ENCODE data around the gene ARHGAP18.

ARHGAP18 gene

DNA sequence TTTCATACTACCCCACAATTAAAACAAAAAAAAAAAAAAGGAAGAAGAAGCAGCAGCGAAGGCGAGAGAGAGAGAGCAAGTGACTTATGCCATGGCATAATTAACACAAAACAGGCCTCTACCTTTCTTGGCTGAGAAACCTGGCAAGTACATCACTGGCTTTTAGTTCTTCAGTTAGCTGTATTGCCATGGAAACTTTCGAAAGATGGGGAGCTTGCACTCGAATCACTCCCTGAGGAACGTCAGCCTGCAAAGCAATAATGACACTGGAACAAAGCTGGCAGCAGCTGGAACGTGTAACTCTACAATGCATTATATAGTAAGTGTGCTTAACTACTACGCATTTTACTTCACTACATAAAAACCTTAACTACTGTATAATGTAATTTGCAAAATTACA, 126.1 kb downstream of the ARHGAP18 start:
- Histone ChIP-seq H3F3A (ENCODE audit: insufficient read depth, low read length) (no peaks in the 10 kb centered on the region), H3K4me1 (ENCODE audit: low read length) (no peaks in the 10 kb centered on the region), H2AFZ (ENCODE audit: low read length) (no peak overlapping the region), H3K4me2 (ENCODE audit: low read depth, low read length) (no peak overlapping the region), H3K9me3 (replicated peaks; ENCODE audit: insufficient read depth, low read length) (no peaks in the 10 kb centered on the region), H3K27me3 (replicated peaks; ENCODE audit: insufficient read depth, low read length) (no peaks in the 10 kb centered on the region), H3K9ac (ENCODE audit: low read length) (no peak overlapping the region), H3K9me2 (replicated peaks; ENCODE audit: insufficient read depth, low read length) (no peaks in the 10 kb centered on the region), H4K20me1 (ENCODE audit: insufficient read depth, low read length) (no peaks in the 10 kb centered on the region), H3K79me2 (ENCODE audit: low read length) (no peaks in the 10 kb centered on the region), H3K27ac (ENCODE audit: low read length) (no peak overlapping the region), H3K36me3 (replicated peaks; ENCODE audit: insufficient read depth, low read length) (no peaks in the 10 kb centered on the region; the same call in none of the 2 replicates), H3K4me3 (ENCODE audit: low read length) (no peak overlapping the region)
- TF ChIP-seq EZH2 (optimal IDR thresholded peaks at IDR 0.05; ENCODE audit: low read depth, low read length) (no peak), EZH2phosphoT487 (IDR thresholded peaks at IDR 0.05; ENCODE audit: low read length) (no peak)
- TF ChIP-seq, protein P1, sequence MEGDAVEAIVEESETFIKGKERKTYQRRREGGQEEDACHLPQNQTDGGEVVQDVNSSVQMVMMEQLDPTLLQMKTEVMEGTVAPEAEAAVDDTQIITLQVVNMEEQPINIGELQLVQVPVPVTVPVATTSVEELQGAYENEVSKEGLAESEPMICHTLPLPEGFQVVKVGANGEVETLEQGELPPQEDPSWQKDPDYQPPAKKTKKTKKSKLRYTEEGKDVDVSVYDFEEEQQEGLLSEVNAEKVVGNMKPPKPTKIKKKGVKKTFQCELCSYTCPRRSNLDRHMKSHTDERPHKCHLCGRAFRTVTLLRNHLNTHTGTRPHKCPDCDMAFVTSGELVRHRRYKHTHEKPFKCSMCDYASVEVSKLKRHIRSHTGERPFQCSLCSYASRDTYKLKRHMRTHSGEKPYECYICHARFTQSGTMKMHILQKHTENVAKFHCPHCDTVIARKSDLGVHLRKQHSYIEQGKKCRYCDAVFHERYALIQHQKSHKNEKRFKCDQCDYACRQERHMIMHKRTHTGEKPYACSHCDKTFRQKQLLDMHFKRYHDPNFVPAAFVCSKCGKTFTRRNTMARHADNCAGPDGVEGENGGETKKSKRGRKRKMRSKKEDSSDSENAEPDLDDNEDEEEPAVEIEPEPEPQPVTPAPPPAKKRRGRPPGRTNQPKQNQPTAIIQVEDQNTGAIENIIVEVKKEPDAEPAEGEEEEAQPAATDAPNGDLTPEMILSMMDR (IDR thresholded peaks at IDR 0.05; ENCODE audit: low read length) = no peak
- no peak for DNase-seq

DNA sequence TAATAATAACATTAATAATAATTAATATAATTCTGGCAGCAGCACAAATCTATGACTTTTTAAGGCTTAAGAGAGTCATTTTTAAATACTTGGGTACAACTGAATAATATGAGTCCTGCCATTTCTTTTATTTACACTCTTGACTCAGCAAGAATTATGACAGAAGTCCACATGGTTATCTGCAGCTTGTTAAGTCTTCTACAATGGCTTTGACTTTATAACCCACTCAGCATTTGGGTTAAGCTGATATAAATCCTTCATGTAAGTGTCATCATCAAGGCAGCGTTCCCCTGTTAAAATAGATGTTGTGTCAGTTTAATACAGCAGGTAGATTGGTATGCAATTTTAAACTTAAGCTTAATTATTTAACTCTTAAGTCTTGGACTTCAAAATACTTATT, 131.7 kb downstream of the ARHGAP18 start:
- H2AFZ ChIP-seq (ENCODE audit: low read length) = no peak overlapping the region
- H3K27ac ChIP-seq (ENCODE audit: low read length) = no peak overlapping the region
- H4K20me1 ChIP-seq (ENCODE audit: insufficient read depth, low read length) = no peaks in the 10 kb centered on the region
- peaks cover 4% of the 10 kb centered on the region; the same call in 1 of the 2 replicates for H3K36me3 ChIP-seq (replicated peaks; ENCODE audit: insufficient read depth, low read length)
- TF ChIP-seq EZH2 (optimal IDR thresholded peaks at IDR 0.05; ENCODE audit: low read depth, low read length) (no peak), EZH2phosphoT487 (IDR thresholded peaks at IDR 0.05; ENCODE audit: low read length) (no peak)
- TF ChIP-seq, protein P1 (IDR thresholded peaks at IDR 0.05; ENCODE audit: low read length) = no peak
- no peaks in the 10 kb centered on the region for H3K9me3 ChIP-seq (replicated peaks; ENCODE audit: insufficient read depth, low read length)
- no peaks in the 10 kb centered on the region for H3F3A ChIP-seq (ENCODE audit: insufficient read depth, low read length)
- H3K27me3 ChIP-seq (replicated peaks; ENCODE audit: insufficient read depth, low read length) = no peaks in the 10 kb centered on the region
- no peak for DNase-seq
- H3K4me3 ChIP-seq (ENCODE audit: low read length) = no peak overlapping the region
- H3K79me2 ChIP-seq (ENCODE audit: low read length) = no peaks in the 10 kb centered on the region
- H3K4me1 ChIP-seq (ENCODE audit: low read length) = no peaks in the 10 kb centered on the region
- H3K9ac ChIP-seq (ENCODE audit: low read length) = no peak overlapping the region
- no peaks in the 10 kb centered on the region for H3K9me2 ChIP-seq (replicated peaks; ENCODE audit: insufficient read depth, low read length)
- no peak overlapping the region for H3K4me2 ChIP-seq (ENCODE audit: low read depth, low read length)

DNA sequence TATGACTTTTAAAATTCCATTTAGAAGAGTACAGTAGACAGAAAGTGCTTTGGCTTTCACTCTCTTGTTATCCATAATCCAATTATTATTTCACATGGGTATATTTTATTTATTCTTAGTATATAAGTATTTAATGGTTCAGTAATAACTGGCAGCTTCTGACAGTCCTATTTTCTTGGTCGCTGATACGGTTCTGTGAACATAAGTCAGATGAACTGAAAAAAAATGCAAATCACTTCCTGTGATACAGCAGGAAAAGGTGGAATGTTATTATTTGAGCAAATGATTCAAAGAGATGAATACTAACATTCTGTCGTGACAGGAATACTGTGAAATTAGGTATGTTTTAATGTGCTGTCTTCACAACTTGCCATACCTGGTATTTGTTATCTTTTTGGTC, 132.3 kb downstream of the ARHGAP18 start:
- no peaks in the 10 kb centered on the region for H3K27me3 ChIP-seq (replicated peaks; ENCODE audit: insufficient read depth, low read length)
- H3K4me2 ChIP-seq (ENCODE audit: low read depth, low read length) = no peak overlapping the region

More for the DNA sequence above, 132.3 kb downstream of the ARHGAP18 start:
- no peak overlapping the region for H2AFZ ChIP-seq (ENCODE audit: low read length)
- no peaks in the 10 kb centered on the region for H3F3A ChIP-seq (ENCODE audit: insufficient read depth, low read length)
- H3K9me3 ChIP-seq (replicated peaks; ENCODE audit: insufficient read depth, low read length) = no peaks in the 10 kb centered on the region
- H3K9me2 ChIP-seq (replicated peaks; ENCODE audit: insufficient read depth, low read length) = no peaks in the 10 kb centered on the region
- H3K36me3 ChIP-seq (replicated peaks; ENCODE audit: insufficient read depth, low read length) = peaks cover 4% of the 10 kb centered on the region; the same call in 1 of the 2 replicates
- H3K4me1 ChIP-seq (ENCODE audit: low read length) = no peaks in the 10 kb centered on the region
- H3K79me2 ChIP-seq (ENCODE audit: low read length) = no peaks in the 10 kb centered on the region
- H3K4me3 ChIP-seq (ENCODE audit: low read length) = no peak overlapping the region
- no peak for DNase-seq
- H3K27ac ChIP-seq (ENCODE audit: low read length) = no peak overlapping the region
- no peak overlapping the region for H3K9ac ChIP-seq (ENCODE audit: low read length)
- H4K20me1 ChIP-seq (ENCODE audit: insufficient read depth, low read length) = no peaks in the 10 kb centered on the region
- TF ChIP-seq EZH2 (optimal IDR thresholded peaks at IDR 0.05; ENCODE audit: low read depth, low read length) (no peak), EZH2phosphoT487 (IDR thresholded peaks at IDR 0.05; ENCODE audit: low read length) (no peak)
- TF ChIP-seq, protein P1 (IDR thresholded peaks at IDR 0.05; ENCODE audit: low read length) = no peak
